ENCODE measurements around the gene PGGHG. TPM values are rescaled to one million over a fixed set of nuclear protein-coding genes. Genes with fewer than 3 reads are reported as not detected.
"Not testable (repeated sequence)": the region's sequence is repeated elsewhere in the genome, so short reads cannot be mapped to it uniquely, and the experiment has no call there.

PGGHG gene
- total RNA-seq, 1 experiment from 2014 or later, result 5.2 TPM

DNA sequence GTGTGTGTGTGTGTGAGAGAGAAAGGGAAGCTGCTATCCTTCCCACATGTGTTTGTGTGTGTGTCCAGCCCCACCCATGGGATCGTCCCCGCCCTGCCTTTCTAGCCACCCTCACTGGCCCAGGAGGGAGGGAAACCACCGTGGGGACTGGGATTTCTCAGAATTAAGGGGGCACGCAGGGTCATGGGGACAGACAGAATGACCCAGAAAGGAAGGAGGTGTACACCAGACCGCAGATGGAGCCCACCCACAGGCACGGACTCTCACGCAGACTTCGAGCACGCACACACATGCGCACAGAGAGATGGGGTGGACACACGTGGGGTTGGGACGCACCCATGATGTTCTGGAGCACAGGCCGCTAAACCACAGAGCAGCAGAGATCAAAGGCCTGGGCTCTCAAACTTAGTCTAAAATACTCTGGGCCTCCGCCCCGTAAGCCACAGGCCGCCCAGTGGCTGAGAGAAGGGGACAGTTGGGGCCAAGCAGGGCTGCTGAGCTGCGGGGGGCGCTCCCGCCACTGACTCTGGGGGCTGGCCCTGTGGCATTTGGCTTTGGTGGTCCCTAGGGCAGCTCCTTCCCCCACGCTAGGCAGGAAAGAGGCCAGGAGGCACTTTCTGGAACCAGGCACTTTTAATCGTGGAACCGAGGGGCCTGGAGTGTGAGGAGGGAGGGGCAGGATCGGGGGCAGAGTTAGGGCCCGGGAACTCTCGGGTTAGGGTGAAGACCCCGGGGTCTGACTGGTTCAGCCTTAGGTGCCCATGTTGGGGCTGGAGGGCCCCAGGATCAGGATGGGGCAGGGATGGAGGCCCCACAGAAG lies 8.9 kb downstream of the PGGHG start:
- no peak for DNase-seq (ENCODE audit: low read depth)

DNA sequence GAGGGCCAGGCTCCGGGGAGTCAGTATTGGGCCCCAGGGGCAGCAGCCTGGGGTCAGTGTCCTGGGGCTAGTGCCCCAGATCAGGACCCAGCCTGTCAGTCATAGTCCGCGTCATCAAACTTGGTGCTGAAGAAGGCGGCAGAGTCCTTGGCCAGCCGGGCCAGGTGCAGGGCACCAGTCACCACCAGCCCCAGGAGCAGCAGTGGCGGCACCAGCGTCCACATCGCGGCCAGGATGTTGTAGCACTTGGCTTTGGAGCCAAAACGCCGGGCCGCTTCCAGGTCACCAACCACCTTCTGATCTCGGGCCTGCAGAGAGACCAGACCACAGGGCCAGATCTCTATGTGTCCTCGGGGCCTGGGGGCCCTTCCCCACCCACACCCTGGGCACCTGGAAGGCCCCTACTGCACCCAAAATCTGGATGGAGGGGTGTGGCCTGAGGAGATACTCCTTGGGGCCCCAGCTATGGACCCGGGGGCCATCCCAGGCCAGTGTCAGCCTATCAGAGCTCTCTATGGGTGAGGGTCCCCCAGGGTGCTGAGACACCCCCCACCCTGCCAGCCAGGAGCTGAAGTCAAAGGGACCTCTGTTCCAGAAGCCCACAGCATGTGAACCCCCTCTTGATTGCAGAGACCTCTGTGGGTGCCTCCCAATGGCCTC lies 9.6 kb downstream of the PGGHG start:
- DNase-seq (ENCODE audit: low read depth), result no peak

DNA sequence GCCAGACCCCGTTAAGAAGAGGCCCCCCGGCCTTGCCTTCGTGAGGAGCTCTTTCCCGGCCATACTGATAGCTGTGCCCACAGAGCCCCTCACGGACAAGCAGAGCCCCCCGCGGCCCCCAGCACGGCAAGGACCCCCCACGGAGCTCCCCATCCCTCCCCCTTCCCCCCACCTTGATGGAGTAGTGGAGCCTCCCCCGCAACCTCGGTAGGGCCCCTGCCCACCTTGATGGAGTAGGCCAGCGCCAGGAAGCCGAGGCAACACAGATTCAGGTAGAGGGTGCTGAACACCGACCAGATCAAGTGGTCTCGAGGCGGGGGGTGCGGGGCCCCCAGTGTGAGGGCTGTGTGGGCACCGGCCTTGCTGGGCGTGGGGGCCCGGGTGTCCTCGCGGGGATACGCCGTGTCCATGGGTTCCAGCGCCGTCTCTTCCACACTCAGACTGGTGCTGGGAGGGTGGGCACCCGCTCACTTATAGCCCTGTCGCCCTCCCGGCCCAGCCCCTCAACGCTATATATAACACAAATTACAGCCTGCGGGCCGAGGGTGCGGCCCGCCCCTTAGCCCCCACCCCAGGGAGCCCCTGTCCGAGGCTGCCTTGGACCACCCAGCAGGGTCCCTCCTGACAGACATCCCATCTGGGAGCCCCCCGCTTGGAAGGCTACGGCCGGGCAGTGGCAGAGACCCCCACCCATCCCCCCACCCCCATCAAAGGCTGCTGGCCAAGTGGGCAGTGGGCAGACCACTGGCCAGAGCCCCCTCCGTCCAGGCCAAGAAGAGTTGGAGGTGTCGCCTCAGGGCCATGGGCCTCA lies 10.4 kb downstream of the PGGHG start, which contains the start of gene IFITM5:
TSS of gene IFITM5 (minus strand) at position 446 of the 811 bp plus-strand sequence. CDS start at position 410, 36 bp downstream.
- no peak for DNase-seq (ENCODE audit: low read depth)

DNA sequence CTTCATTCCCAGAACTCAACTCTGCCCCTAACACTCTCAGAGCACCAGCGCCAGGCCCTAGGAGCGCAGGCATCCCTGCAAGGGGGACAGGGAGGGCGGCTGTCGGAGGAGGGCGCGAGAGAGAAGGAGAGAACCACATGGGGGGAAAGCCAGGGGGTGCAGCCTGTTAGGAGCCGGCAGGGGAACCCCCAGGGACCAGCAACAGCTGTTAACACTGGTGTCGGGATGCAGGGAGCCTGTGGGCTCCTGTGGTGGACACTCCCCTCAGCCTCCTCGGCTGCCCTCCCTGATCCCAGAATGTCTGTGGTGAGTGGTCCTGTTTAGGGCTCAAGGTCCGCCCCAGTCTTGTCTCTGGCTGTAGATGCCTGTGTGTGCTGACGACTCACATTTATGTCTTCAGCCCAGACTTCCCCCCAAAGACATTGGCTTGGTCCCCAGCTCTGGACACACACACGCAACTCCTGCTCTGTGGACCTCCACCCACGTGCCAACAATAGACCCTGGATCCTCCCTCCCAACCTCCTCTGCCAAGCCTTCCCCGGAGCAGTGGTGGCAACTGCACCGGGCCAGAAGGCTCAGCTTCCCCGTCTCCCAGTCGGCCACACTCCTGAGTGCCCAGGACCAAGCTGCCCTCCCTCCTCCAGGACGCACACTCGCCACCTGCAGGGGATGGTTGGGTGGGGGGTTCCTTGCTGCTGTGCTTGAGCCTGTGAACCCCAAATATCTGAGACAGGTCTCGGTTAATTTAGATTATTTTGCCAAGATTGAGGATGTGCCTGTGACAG lies 11.2 kb downstream of the PGGHG start:
- no peak for DNase-seq (ENCODE audit: low read depth)

DNA sequence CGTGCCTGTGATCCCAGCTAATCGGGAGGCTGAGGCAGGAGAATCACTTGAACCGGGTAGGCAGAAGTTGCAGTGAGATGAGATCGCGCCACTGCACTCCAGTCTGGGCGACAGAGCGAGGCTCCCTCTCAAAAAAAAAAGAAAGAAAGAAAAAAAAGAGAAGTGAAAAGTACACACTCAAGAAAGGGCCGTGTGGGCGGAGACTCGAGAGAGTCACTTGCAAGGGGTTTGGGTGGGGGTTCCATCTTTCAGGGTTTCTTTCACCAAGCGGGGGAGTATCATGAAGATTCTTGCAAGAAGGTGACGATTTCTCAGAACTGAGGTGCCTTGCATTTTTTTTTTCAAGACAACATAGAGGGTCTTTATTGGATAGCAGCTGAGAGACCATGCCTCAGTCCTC lies 14.4 kb downstream of the PGGHG start:
- DNase-seq (ENCODE audit: low read depth), result no peak

DNA sequence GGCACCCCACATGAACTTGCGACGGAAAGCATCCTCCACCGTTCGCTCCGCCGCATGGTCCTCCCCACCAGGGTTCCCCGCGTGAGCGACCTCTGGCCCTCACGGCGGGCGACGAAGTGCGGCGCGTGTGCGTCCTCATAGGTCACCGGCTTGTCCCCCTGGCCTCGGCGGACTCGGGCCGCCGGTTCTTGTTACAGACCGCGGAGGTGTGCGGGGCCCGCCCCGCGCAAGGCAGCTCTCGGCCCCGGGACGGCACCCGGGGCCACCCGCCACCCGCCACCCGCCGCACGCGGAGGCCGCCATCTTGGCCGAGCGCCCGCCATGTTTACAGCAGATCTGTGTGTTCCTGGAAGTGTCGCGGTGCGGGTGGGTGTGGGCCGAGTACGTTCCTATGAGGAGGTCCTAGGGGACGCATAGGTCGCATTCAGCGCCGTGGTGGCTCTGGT lies 15.2 kb downstream of the PGGHG start:
- DNase-seq (ENCODE audit: low read depth), result no peak

DNA sequence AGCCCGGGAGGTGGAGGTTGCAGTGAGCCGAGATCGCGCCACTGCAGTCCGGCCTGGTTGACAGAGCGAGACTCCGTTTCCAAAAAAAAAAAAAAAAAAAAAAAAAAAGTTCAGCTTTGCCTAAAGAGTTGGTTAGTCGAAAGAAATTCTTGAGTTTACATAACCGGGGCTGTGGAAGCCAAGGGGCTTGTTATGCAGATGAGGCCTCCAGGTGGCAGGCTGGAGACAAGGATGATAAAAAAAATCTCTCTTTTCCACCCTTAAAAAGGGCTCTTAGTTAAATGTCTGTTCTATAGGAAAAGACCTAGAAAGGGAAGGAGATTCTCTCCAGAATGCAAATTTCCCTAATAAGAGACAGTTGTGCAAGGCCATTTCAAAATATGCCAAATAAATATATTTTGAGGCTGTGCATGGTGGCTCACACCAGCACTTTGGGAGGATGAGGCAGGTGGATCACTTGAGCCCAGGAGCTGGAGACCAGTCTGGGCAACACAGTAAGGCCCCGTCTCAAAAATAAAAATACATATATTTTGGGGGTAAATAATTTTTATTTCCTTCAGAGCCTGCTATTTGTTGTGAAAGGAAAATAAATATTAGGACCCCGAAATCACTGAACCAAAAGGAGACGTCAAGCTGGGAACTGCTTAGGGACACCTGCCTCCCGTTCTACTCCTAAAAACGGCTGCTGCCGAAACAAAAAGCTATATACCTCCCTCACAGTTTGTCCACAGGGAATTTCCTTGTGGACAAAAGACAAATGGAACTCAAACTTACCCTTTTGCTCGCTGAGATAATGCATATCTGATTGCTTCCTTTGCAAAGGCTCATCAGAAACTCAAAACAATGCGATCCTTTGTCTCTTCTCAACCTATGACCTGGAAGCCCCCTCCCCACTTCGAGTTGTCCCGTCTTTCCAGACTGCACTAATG lies 16.3 kb downstream of the PGGHG start:
- DNase-seq (ENCODE audit: low read depth), result peak; percentile 69

DNA sequence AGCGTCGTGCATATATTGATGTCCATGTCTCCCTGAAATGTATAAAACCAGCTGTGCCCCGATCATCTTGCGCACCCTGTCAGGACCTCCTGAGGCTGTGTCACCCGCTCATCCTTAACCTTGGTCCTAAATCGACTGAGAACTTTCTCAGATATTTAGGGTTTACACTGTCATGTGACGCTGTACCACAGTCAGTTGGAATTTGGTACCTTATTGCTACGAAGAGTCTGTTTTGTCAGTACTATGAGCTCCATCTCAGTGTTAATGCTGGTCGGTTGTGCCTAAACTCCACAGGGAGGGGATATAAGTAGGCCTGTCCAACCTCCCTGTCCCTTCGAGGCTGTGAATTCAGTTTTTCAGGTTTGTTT lies 16.9 kb downstream of the PGGHG start:
- DNase-seq (ENCODE audit: low read depth), result no peak

DNA sequence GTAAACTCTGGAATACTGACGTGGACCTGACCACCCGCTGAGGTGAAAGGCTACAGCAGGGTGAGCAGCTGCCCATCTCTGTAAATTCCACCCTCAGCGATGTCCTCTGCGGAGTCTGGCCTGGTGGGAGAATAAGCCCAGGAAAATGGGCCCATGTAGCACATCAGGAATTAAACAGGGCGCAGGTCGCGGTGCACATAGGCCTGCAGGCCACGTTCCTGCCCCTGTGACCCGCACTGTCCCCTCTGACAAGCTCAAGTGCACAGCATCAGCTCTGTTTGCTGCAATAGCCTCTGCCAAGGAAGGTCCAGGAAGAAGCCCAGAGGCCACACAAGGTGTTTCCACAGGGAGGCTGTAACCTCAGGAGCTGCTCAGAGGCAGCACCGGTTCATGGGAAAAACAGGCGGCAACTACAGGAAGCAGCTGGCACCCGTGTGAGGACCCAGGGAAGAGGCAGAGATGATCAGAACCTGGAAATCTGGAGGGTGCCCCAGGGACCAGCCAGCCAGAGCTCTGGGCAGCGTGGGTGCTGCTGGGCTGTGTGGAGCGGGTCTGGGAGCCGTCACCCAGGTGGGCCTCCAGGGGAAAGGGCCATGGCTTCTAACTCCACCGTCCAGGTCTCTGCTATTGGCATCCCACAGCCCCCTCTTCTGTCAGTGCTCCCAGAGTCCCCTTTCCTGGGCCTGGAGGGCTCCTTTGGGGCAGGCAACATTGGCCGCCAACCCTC lies 17.9 kb downstream of the PGGHG start:
- no peak for DNase-seq (ENCODE audit: low read depth)

DNA sequence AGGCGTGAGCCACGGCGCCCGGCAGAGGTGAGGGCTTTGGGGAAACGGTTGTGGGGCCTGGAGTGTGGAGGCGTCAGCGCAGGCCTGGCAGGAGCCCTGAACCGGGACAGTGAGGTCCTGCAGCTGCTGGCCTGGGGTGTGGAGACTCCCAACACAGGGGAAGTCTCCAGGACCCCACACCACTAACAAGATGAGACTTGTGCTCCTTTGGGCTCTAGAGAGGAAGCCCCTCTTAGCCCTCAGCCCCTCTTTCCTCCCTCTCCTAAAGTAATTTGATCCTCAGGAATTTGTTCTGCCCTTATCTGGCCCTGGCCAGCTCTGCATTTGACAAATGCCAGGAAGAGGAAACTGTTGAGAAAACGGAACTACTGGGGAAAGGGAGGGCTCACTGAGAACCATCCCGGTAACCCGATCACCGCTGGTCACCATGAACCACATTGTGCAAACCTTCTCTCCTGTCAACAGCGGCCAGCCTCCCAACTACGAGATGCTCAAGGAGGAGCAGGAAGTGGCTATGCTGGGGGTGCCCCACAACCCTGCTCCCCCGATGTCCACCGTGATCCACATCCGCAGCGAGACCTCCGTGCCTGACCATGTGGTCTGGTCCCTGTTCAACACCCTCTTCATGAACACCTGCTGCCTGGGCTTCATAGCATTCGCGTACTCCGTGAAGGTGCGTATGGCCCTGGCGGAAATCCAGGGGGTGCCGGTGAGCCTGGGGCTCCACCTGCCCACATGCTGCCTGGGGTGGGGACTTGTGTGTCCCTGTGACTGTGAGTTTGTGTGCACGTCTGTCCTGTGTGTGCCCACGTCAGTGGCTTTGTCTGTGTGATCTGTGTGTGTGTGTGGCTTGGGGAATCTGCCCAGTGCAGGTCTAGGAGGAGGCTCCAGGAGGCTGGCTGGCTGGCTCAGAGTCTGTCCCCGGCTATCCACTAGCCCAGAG lies 19.1 kb downstream of the PGGHG start, which contains the start of gene IFITM2:
TSS of gene IFITM2 (plus strand) at position 51 of the 943 bp plus-strand sequence. CDS start at position 428, 377 bp downstream.
- peak; percentile 85 for DNase-seq (ENCODE audit: low read depth)

DNA sequence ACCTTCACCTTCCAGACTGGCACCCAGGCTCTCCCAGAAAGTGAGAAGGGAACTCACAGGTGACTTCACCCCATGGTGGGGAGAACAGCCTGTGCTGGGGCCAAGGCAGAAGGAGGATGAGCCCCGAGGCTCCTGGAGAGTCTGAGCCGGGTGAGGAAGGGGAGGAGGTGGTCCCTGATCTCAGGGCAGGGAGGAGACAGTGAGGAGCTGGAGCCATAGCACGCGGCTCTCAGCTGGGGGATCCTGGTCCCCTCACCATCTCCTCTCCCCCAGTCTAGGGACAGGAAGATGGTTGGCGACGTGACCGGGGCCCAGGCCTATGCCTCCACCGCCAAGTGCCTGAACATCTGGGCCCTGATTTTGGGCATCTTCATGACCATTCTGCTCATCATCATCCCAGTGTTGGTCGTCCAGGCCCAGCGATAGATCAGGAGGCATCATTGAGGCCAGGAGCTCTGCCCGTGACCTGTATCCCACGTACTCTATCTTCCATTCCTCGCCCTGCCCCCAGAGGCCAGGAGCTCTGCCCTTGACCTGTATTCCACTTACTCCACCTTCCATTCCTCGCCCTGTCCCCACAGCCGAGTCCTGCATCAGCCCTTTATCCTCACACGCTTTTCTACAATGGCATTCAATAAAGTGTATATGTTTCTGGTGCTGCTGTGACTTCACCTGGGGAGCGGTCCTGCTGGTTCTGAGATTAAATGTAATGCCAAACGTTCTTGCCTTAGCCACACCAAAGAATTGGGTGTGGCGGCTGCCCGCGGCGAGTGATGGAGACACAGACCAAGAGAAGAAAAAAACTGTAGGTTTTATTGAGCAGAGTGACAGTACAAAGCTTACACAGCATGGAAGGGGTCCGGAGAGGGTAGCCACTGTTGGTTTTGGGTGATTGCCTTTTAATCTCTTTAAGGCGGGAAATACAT lies 20.1 kb downstream of the PGGHG start:
- not testable (repeated sequence) for DNase-seq (ENCODE audit: low read depth)

DNA sequence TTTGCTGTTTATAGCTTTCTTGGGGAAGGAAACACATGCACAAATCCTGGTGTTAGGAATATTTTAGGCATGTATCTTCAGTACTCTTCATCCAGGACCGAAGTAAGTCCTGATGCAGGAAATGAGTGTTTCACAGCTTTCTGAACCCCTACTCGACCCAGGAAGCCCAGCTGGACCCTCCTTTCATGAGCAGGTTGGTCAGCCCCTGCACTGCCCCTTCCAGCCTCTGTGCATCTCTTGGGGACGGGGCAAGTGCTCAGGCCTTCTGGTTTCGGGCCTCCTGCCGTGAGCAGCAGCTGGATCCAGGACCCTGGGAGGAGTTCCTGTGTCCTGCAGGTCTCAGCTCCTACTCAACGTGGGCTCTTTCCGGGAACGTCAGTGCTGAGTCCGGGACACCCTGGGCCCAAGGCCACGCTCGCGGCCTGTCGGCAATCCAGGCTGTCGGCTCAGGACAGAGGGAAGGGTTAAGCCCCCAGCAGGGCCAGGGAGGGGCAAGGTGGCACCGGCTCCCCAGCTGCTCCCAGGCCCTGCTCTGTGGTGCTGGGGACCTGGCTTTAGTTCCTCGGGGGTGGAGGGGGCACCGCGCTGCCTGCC lies 21.1 kb downstream of the PGGHG start:
- not testable (repeated sequence) for DNase-seq (ENCODE audit: low read depth)

DNA sequence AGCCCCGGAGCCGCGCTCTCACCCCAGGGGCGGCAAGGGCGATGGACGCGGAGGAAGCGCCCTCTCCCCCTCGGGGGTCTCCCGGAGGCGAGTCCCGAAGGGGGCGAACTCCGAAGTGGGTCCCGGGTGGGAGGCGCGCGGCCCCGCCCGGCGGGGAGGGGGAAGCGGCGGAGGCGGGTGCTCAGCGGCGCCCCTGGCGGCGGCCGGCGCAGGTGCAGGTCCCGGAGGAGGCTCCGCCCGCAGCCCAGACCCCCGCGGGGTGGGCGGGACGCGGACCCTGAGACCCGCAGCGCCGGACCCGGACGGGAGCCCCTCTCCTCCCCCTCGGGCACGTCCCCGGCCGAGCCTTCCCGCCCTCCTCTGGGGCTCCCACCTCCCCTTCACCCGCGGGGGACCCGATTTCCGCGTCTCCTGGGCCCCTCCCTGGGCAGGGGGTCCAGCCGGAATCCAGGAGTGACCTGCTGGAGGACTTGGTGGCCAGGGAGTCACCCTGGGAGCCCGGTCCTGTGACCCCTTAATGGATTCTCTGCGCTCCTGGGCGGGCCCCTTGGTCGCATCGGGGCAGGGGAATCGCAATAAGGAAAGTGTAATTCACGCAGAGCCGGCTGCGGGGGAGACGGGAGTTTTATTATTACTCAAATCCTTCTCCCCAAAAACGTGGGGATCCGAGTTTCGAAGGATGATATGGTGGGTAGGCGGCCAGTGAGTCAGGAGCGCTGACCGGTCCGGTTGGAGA lies 22.3 kb downstream of the PGGHG start:
- DNase-seq (ENCODE audit: low read depth), result not testable (repeated sequence)

DNA sequence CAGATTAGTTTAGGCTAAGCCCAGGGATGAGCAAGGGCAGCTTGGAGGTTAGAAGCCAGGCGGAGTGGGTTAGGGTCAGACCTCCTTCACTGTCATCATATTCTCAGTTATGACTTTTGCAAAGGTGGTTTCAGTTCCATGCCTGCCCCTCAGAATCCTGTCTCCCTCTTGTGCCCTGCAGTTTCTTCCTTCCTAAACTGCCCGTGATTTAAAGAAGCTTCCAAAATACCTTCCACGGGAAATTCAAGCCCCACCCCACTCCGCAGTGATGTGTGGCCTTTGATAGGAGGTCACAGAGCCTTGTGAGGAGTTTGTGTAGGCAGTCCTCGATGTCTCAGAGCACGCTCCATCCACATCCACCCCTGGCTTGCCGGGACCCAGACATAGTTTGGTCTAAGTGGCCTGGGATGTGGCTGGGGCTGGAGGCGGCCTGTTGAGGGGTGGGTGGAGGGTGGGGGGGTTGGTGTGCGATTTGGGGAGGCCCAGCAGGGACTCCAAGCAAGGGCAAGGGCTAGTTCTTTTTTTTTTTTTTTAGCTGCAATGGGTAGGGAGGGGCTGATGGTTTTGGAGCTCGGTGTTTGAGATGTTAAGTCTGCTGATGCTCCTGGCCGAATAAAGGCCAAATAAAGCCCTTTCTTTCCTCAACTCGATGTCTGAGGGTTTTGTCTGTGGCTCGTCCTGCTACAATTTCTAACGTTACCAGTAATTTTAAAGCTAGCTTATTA lies 23.3 kb downstream of the PGGHG start:
- no peak for DNase-seq (ENCODE audit: low read depth)

DNA sequence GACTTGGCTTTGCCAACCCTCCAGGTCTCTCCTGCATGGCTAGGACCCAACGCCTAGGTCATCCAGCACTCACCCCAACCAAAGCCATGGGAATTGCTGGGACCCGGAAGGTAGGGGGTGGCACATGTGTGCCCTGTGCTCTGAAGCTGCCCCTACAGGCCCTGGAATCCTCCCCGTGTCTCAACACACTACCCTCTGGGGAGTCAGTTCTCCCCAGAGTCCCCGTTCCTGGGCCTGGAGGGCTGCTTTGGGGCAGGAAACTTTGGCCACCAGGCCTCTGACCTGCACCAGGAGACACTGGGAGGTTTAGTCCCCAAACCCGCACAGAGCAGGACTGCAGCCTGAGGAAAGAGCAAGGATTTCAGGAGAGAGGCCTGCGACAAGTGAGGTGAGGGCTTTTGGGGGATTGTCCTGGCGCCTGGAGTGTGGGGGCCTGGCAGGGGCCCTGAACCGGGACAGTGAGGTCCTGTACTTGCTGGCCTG lies 24.4 kb downstream of the PGGHG start:
- DNase-seq (ENCODE audit: low read depth), result no peak

Data from M059J (cell line).